ENCODE measurements around the gene PRR33.

Gene PRR33

GRCh38 chr11:1912289-1912878, 20.7 kb upstream of the PRR33 start:
- ChIA-PET POLR2A (no interaction called here), CTCF (no interaction called here)
- TF ChIP-seq CTCF (IDR thresholded peaks at IDR 0.05; ENCODE audit: insufficient read depth, low read length, missing control alignments) = no peak
- no peak for DNase-seq (ENCODE audit: low read depth, low spot score)
- no peak overlapping the region for H3K4me3 ChIP-seq (ENCODE audit: low read depth, low read length)

- DNase-seq (ENCODE audit: low read depth, low spot score) = no peak
- TF ChIP-seq CTCF (IDR thresholded peaks at IDR 0.05; ENCODE audit: insufficient read depth, low read length, missing control alignments) = no peak
- H3K4me3 ChIP-seq (ENCODE audit: low read depth, low read length) = no peak overlapping the region
- ChIA-PET POLR2A (no interaction called here), CTCF (interaction anchor here (0.9 to 1.0 kb wide), 2 partner anchors 38 to 216 kb away, joined by 3 read pairs; no protein-coding TSS in a partner anchor)
Measured at GRCh38 chr11:1909524-1909923, 17.8 kb upstream of the PRR33 start.

- TF ChIP-seq CTCF (IDR thresholded peaks at IDR 0.05; ENCODE audit: insufficient read depth, low read length, missing control alignments) = no peak
- DNase-seq (ENCODE audit: low read depth, low spot score) = no peak
- CTCF ChIA-PET = interaction anchor here (0.9 to 2.9 kb wide), 2 partner anchors 27 to 39 kb away, joined by 3 to 14 read pairs; no protein-coding TSS in a partner anchor
- no peak overlapping the region for H3K4me3 ChIP-seq (ENCODE audit: low read depth, low read length)
- POLR2A ChIA-PET = no interaction called here
Measured at GRCh38 chr11:1908618-1909017, 16.9 kb upstream of the PRR33 start.

GRCh38 chr11:1906611-1907423, 15.1 kb upstream of the PRR33 start:
- no peak overlapping the region for H3K4me3 ChIP-seq (ENCODE audit: low read depth, low read length)
- ChIA-PET POLR2A (no interaction called here), CTCF (interaction anchor here (1.0 to 2.9 kb wide), 7 partner anchors 25 to 244 kb away, joined by 3 to 14 read pairs (median 4); no protein-coding TSS in a partner anchor)
- DNase-seq (ENCODE audit: low read depth, low spot score) = no peak
- no peak for TF ChIP-seq CTCF (IDR thresholded peaks at IDR 0.05; ENCODE audit: insufficient read depth, low read length, missing control alignments)

GRCh38 chr11:1906181-1906580, 14.5 kb upstream of the PRR33 start:
- CTCF ChIA-PET = interaction anchor here (1.0 to 2.9 kb wide), 6 partner anchors 24 to 245 kb away, joined by 3 to 14 read pairs (median 4); no protein-coding TSS in a partner anchor
- no peak for DNase-seq (ENCODE audit: low read depth, low spot score)
- no peak for TF ChIP-seq CTCF (IDR thresholded peaks at IDR 0.05; ENCODE audit: insufficient read depth, low read length, missing control alignments)
- no peak overlapping the region for H3K4me3 ChIP-seq (ENCODE audit: low read depth, low read length)
- POLR2A ChIA-PET = no interaction called here

GRCh38 chr11:1899686-1900085, 8.0 kb upstream of the PRR33 start:
- no peak for DNase-seq (ENCODE audit: low read depth, low spot score)
- TF ChIP-seq CTCF (IDR thresholded peaks at IDR 0.05; ENCODE audit: insufficient read depth, low read length, missing control alignments) = no peak
- H3K4me3 ChIP-seq (ENCODE audit: low read depth, low read length) = no peak overlapping the region
- POLR2A ChIA-PET = no interaction called here
- CTCF ChIA-PET = interaction anchor here (0.7 to 4.2 kb wide), 5 partner anchors 17 to 251 kb away, joined by 3 to 18 read pairs (median 8); no protein-coding TSS in a partner anchor
